Gastrocnemius medialis (tissue), 4 donors: Measurements from ENCODE around the gene IMPA2.

Experiments used
- CTCF ChIP-seq, 5 experiments: fragments of 450-650 bp in 3 of 5; fragments of 200-600 bp in 2 of 5; sonication (generic) in 2 of 5; IDR thresholded peaks in 4 of 5; conservative IDR thresholded peaks in 1 of 5; 1 replicate in 4 of 5; 2 replicates in 1 of 5; pipeline ENCODE4 v1.5.1; 2016 to 2019; ENCODE audit warnings: antibody characterized with exemption in 5 of 5, mild to moderate bottlenecking in 3 of 5, moderate library complexity in 3 of 5
- POLR2A ChIP-seq, 2 donors: fragments of 450-650 bp; IDR thresholded peaks; one replicate each; pipeline ENCODE4 v1.6.1; 2017; ENCODE audit warnings: antibody characterized with exemption in 2 of 2, mild to moderate bottlenecking in 2 of 2, moderate library complexity in 2 of 2

- TF ChIP-seq CTCF (IDR thresholded peaks at IDR 0.05 in 4 of 5, conservative IDR thresholded peaks at IDR 0.05 in 1 of 5) (no peak), POLR2A (IDR thresholded peaks at IDR 0.05) (no peak)
These were observed 55.0 kb downstream of the IMPA2 start for GRCh38 chr18:12036201-12036751.
